Eye (tissue), 1 donor: ENCODE data around the gene RCL1.
"Not testable (repeated sequence)": the region's sequence is repeated elsewhere in the genome, so short reads cannot be mapped to it uniquely, and the experiment has no call there.

Experiments used
- DNase-seq: peaks from one replicate; pipeline ENCODE4 v3.0.0-alpha.2; 2015

The RCL1 gene, protein sequence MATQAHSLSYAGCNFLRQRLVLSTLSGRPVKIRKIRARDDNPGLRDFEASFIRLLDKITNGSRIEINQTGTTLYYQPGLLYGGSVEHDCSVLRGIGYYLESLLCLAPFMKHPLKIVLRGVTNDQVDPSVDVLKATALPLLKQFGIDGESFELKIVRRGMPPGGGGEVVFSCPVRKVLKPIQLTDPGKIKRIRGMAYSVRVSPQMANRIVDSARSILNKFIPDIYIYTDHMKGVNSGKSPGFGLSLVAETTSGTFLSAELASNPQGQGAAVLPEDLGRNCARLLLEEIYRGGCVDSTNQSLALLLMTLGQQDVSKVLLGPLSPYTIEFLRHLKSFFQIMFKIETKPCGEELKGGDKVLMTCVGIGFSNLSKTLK

GRCh38 chr9:4792572-4793458, at the start of gene RCL1:
Gene RCL1, plus strand, starts transcription at chr9:4792944. Its CDS starts 148 bp downstream, at chr9:4793092.
- DNase-seq: peak; percentile 98

DNA sequence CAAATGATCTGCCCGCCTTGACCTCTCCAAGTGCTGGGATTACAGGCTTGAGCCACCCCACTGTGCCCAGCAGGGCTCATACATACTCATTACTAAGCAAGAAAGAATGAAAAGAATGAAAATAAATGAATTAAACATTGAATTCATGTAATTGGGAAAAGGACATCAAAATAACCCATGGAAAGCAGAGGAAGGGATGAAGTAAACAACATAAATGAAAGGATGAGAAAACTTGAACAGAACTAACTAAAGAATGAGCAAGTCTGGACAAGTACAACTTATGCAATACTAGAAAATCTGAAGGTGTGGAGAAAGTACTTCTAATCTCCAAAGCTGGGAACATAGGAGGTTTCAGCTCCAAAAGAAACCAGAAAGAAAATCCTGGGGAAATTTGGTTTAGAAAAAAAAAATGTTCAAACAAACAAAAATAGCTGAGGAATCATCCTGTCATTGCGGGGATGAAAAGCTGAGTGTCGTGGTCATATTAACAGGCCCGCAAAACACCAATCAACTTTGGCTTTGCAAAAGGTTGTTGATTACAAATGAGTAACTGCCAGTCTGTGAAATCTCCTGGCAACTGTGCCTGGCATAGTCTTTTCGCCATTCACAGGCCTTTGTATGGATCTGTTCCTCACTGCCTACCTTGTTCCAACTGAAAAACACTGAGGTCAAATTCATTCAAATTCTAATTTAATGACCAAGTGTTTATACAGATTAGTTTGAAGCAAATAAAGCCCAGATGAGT, 49.4 kb upstream of the RCL1 start:
- no peak for DNase-seq

GRCh38 chr9:4746278-4747030, 46.3 kb upstream of the RCL1 start:
- DNase-seq: no peak

DNA sequence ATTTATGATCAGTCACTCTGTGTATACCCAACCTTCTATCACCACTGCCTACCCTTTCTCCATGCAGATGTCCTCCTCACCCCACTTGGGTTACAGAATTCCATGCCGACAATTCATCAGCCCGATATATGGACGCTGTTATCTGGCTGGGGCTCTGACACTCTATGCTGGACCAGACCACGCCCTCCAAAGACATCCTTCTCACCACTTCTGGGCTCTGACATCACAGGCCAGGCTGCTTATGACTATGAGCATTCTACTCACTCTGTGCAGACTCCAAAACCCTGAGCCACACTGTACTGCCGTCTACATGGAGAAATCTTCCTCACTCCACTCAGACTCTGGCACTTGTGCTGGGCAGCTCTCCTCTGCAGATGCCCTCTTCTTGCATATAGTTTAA, 44.1 kb upstream of the RCL1 start:
- DNase-seq: no peak

- DNase-seq: peak; percentile 64
These were observed 42.6 kb upstream of the RCL1 start for GRCh38 chr9:4750023-4750673.

- DNase-seq: not testable (repeated sequence)
These were observed 38.2 kb upstream of the RCL1 start for GRCh38 chr9:4754530-4754929.

DNA sequence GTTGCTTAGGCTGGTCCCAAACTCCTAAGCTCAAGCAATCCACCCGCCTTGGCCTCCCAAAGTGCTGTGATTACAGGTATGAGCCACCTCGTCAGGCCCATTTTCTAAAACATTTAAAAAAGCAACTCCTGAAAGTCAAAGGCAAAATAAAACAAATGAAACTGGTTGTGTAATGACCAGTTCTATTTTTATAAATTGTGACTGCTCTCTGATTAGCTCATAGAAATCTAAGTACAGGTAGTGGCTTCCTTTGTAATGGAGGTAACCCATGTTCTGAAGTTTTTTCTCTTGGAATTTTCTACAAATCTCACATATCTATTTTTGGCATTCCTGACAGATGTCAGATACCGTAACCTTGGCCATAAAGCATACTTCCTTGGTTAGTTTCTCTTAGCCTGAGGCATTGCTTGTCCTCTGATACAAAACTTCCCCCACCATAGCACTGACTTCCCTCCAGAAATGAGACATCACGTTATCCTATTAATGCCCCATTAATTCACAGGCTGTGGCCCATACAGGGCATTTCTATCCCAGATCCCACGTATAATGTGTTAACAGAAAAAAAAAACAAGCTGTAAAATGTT, 37.6 kb upstream of the RCL1 start:
- DNase-seq: no peak

- no peak for DNase-seq
These were observed 36.3 kb upstream of the RCL1 start for GRCh38 chr9:4756420-4756819.

DNA sequence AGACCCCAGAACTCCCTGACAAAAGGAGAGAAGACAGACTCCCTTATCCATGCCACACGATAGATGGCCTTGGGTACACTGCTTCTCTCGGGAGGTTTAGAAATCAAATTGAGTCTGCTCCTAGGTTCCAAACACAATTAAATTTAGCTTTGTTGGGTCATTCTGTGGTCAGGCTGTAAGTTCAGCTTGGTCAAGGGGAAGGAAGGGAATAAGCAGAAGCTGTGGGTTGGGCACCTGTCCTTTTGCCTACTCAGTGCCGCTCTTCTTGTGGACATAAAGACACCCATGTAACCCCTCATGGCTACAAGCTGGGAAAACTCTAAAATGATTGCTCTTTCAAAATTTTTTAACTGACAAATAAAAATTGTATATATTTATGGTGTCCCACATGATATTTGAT, 32.6 kb upstream of the RCL1 start:
- DNase-seq: no peak

DNA sequence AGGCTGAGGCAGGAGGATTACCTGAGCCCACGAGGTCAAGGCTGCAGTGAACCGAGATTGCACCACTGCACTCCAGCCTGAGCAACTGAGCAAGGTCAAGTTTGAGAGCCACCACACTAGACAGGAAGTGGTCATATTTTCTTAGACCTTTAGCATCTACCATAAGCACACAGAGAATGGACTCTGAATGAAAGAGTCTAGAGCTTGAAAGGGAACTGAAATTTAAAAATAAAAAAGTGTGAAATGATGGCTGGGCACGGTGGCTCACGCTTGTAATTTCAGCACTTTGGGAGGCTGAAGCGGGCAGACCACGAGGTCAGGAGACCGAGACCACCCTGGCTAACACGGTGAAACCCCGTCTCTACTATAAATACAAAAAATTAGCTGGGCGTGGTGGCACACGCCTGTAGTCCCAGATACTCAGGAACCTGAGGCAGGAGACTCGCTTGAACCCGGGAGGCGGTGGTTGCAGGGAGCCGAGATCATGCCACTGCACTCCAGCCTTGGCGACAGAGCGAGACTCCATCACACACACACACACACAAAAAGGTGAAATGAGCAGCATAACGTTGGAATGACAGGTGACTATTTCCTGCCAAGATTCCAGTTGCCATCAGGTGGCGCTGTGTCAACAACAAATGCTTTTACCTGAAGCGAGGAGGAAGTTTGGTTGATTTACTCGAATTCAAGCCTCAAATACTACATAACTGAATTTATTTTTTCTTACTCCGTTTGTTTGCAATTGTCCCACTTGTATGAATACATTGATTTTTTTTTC, 30.4 kb upstream of the RCL1 start:
- DNase-seq: peak; percentile 89

- no peak for DNase-seq
These were observed 29.7 kb upstream of the RCL1 start for GRCh38 chr9:4762886-4763541.

DNA sequence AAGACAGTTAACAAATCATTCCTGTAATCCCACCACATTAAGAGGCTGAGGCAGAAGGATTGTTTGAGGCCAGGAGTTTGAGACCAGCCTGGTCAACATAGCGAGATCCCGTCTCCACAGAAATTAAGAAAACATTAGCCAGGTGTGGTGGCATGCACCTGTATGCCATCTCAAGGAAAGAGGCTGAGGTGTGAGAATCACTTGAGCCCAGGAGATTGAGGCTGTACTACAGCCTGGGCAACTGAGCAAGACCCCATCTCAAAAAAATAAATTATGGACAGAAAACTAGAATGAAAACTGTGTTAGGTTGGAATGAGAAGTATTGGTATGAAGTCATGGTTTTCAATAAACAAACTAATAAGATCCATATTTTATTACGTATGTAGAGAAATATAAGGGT, 28.7 kb upstream of the RCL1 start:
- DNase-seq: no peak

DNA sequence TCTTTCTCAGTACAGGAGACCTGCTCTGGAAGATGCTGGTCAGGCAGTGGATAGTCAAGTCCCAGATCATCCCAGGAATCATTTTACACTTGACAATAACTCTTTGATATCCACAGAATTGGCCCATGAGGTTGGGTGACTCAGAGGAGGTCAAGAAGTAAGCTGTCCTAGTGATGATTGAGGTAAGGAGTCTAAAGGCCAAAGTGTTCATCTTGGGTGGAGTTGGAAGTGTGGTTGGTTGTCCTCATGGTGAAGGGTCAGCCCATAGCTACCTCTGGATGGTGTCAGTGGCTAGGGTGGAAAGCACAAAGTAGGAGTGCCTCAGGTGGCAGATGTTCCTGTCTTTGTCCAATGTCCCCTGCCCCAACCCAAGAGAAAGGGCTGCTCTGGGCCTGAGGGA, 24.1 kb upstream of the RCL1 start:
- no peak for DNase-seq

DNA sequence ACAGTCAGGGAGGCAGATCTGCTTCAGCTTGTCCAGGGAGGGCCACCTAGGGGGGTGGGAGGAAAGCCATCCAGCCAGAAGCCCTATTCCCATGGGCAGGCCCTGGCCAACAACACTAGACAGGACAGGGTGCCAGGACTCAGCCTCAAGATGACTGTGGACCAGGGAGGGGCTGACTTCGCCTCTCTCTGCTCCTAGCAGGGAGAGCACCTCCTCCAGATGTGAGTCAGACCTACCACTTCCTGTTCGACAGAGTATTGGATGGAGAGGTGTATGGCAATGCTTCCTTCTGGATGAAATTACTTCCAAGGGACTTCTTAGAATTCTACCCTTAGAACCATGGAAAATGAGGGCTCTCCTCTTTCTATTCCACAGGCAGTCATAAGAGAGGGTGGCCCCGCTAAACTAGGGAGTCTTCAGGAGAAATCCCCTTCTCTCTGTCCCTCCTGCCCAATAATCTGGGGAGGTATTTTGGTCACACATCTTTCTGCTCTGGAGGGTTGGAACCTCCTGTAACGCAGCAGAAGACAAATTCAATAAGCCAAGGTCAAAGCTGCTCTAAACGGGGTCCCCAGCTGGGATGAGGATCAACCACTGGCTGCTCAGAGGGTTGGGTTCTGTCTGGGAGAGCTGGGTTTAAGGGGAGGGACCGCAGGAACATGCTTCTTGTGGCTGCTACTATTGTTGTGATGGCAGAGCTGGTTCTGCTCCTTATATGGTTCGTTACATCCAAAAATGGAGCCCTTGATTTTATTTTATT, 23.2 kb upstream of the RCL1 start:
- no peak for DNase-seq

DNA sequence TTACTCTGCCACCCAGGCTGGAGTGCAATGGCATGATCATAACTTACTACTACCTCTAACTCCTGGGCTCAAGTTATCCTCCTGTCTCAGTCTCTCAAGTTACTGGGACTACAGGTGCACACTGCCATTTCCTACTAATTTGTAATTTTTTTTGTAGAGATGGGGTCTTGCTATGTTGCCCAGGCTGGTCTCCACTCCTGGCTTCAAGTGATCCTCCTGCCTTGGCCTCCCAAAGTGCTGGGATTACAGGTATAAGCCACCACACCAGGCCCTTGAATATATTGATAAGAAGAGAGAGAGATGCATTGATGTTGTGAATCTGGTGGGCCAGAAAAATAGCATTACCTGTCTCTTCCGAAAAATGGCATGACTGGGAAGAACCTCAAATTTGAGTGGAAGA, 21.0 kb upstream of the RCL1 start:
- no peak for DNase-seq

GRCh38 chr9:4774209-4774608, 18.5 kb upstream of the RCL1 start:
- DNase-seq: no peak

DNA sequence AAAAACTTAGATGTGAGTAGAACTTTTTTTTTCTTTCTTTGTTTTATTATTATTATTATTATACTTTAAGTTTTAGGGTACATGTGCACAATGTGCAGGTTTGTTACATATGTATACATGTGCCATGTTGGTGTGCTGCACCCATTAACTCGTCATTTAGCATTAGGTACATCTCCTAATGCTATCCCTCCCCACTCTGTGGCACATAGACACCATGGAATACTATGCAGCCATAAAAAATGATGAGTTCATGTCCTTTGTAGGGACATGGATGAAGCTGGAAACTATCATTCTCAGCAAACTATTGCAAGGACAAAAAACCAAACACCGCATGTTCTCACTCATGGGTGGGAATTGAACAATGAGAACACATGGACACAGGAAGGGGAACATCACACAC, 17.8 kb upstream of the RCL1 start:
- not testable (repeated sequence) for DNase-seq

GRCh38 chr9:4780651-4781050, 12.1 kb upstream of the RCL1 start:
- DNase-seq: no peak

DNA sequence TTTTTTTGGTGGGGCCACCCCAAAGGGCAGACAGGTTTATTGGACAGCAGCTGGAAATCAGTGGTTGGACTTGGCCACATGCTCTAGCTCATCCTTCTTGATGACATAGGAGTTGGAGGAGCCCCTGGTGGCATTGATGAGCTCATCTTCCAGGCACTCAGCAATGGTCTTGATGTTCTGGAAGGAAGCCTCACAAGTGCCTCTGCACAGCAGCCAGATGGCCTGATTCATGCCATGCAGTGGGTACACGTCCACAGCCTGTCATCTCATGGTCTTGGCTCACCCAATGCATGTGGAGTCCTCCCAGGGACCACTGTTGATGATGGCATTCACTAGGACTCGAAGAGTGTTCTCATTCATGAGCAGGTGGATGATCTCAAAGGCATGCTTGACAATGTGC, 11.3 kb upstream of the RCL1 start:
- DNase-seq: no peak
